GM12801 (cell line): ENCODE results near the gene ZC3H12A.

Experiments
- CTCF ChIP-seq: IDR thresholded peaks from one replicate; pipeline ENCODE4 v1.5.1; 2011; ENCODE audit warnings: control low read depth; ENCODE audit not compliant: insufficient read length; ENCODE audit errors: extremely low read depth

The ZC3H12A gene

DNA sequence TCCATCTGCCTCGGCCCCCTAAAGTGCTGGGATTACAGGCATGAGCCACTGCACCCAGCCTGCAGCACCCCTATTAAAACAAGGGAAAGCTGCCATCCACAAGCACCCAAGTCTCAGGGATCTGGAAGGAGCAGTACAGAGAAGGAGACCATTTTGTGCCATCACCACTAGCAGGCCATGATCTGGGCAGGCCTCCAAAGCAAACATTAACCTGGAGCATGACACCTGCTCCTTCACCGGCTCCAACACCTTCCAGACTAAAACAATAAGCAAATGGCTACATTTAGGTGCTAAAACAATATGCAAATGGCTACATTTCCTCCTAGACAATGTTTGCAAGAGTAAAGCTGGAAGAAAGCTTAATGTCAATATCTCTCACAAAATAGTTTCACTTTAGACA is 23.5 kb downstream of the ZC3H12A start:
- TF ChIP-seq CTCF = no peak

DNA sequence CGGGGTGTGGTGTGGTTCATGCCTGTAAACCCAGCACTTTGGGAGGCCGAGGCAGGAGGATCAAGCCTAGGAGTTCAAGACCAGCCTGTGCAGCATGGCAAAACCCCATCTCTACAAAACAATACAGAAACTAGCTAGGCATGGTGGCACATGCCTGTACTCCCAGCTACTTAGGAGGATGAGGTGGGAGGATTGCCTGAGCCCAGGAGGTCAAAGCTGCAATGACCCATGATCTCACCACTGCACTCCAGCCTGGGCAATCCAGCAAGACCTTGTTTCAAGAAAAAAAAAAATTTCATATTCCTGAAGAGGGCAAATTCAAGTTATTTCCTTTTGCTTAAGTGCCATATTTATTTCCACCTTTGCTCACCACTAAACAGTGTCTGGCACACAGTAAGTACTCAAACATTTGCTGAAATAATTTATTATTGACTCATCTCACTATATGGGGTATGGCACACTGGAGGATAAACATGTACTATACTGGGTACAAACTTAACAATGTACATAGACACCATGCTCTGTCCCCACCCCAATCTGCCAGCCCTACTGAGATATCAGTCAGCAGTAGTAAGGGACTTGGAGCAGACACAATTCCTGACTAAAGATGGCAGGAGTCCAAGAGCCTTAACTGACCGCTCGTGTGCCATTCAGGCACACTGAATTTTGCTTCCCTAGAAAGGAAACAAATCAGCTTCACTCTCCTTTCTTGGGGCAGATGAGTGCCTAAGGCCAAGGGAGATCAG is 24.7 kb downstream of the ZC3H12A start:
- TF ChIP-seq CTCF = no peak

DNA sequence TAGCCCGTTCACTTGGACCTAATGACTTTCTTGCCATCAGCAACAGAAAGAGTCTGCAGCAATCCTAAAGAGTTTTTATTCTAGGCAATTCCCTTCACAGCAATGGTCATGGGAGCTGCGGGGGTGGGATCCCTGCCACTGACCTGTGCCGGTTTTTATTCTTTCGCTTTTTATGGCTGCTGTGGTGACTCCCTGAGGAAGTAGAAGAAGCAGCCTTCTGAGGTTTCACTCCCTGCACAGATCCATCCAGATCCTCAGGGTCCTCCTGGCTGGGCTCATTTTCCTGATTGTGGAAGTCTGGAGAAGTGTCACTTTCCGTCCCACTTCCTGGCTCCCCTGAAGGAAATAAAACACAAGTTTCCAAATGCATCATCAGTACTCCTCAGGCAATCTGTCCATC is 27.3 kb downstream of the ZC3H12A start:
- no peak for TF ChIP-seq CTCF

DNA sequence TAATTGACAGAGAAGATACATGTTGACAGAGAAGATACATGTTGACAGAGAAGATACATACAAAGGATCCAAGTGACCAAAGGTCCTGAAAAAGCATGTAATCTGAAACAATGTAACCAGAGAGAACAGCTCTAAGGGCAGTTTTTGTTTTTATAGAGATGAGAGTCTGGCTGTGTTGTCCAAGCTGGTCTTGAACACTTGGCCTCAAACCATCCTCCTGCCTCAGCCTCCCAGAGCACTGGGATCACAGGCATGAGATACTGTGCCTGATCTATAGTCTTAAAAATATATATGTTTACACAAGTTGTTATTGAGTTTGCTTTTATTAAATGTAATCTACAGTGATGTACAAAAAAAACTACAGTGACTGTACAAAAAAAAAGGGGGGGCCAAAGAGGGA is 27.7 kb downstream of the ZC3H12A start:
- TF ChIP-seq CTCF = no peak

GRCh38 chr1:37506740-37507139 is 32.4 kb downstream of the ZC3H12A start:
- no peak for TF ChIP-seq CTCF

GRCh38 chr1:37509181-37509580 is 34.8 kb downstream of the ZC3H12A start:
- no peak for TF ChIP-seq CTCF

GRCh38 chr1:37513795-37514349 is 39.5 kb downstream of the ZC3H12A start:
- TF ChIP-seq CTCF = no peak
